SK-N-MC (cell line): ENCODE data around the gene UCK1.

Experiments
- EZH2 ChIP-seq: fragments of 200-600 bp; sonication (generic); IDR thresholded peaks from one replicate; pipeline ENCODE4 v1.6.1; 2017; ENCODE audit warnings: antibody characterized with exemption
- POLR2AphosphoS5 ChIP-seq: IDR thresholded peaks from 2 replicates; pipeline ENCODE4 v1.6.1; 2012; ENCODE audit warnings: mild to moderate bottlenecking, low read depth, low read length, borderline replicate concordance

DNA sequence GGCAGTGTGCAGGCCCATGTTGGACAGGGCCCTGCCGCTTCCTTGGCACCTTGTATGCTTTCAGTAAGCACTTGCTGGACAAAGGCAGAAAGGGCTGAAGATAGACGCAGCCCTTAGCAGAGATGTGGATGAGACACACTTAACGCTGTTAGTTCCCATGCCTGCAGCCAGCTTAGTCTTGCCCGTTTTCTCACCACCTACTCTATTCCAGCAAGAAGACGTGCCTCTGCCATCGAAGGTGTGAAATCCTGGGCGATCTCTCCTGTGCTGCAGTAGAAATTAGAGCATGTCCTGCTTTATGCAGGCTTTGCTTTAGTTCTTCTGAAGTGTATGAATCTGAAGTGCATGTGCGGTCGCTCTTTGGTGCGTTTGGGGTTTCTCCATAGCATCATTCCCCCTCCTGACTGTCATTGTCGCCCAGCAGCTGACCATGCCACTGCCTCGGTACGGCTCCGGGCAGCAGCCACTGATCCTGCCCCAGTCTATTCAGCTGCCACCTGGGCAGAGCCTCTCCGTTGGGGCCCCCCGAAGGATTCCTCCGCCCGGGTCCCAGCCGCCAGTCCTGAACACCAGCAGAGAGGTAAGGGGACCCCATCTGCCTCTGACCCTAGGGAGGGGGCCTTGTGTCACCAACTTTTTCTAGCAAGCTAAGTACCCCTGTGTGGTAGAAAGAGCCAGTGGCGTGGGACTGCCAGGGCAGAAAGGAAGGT is 39.9 kb downstream of the UCK1 start:
- TF ChIP-seq EZH2: no peak
- no peak for TF ChIP-seq POLR2AphosphoS5
